ENCODE results near the gene SMIM3. TPM values are rescaled to one million over a fixed set of nuclear protein-coding genes. Genes with fewer than 3 reads are reported as not detected.

The SMIM3 gene
- total RNA-seq, 1 donor from 2014 or later = 23.1 TPM

GRCh38 chr5:150765011-150765798, 13.4 kb upstream of the SMIM3 start:
- DNase-seq (ENCODE audit: low spot score) = no peak

GRCh38 chr5:150765799-150766169, 12.8 kb upstream of the SMIM3 start:
- DNase-seq (ENCODE audit: low spot score) = no peak

- no peak for DNase-seq (ENCODE audit: low spot score)
These were observed 12.3 kb upstream of the SMIM3 start for GRCh38 chr5:150766251-150766650.

- no peak for DNase-seq (ENCODE audit: low spot score)
These were observed 7.3 kb upstream of the SMIM3 start for GRCh38 chr5:150771034-150771795.

GRCh38 chr5:150774145-150774544, 4.4 kb upstream of the SMIM3 start:
- no peak for DNase-seq (ENCODE audit: low spot score)

- no peak for DNase-seq (ENCODE audit: low spot score)
These were observed 872 bp upstream of the SMIM3 start for GRCh38 chr5:150777685-150778084.

GRCh38 chr5:150778088-150778516, 455 bp upstream of the SMIM3 start:
- DNase-seq (ENCODE audit: low spot score) = no peak

- DNase-seq (ENCODE audit: low spot score) = no peak
These were observed 1.0 kb downstream of the SMIM3 start for GRCh38 chr5:150779397-150780186.

GRCh38 chr5:150780187-150780692, 1.7 kb downstream of the SMIM3 start:
- no peak for DNase-seq (ENCODE audit: low spot score)

- no peak for DNase-seq (ENCODE audit: low spot score)
These were observed 2.3 kb downstream of the SMIM3 start for GRCh38 chr5:150780816-150781221.

GRCh38 chr5:150781706-150782614, 3.4 kb downstream of the SMIM3 start:
- DNase-seq (ENCODE audit: low spot score) = peak; percentile 67

GRCh38 chr5:150782850-150783249, 4.3 kb downstream of the SMIM3 start:
- no peak for DNase-seq (ENCODE audit: low spot score)

GRCh38 chr5:150783422-150783928, 4.9 kb downstream of the SMIM3 start:
- DNase-seq (ENCODE audit: low spot score) = peak; percentile 89

GRCh38 chr5:150785950-150786349, 7.4 kb downstream of the SMIM3 start:
- no peak for DNase-seq (ENCODE audit: low spot score)

GRCh38 chr5:150786876-150787275, 8.3 kb downstream of the SMIM3 start:
- DNase-seq (ENCODE audit: low spot score) = no peak

- DNase-seq (ENCODE audit: low spot score) = no peak
These were observed 9.1 kb downstream of the SMIM3 start for GRCh38 chr5:150787656-150788055.

GRCh38 chr5:150788977-150789376, 10.4 kb downstream of the SMIM3 start:
- no peak for DNase-seq (ENCODE audit: low spot score)

GRCh38 chr5:150789450-150789849, 10.9 kb downstream of the SMIM3 start:
- no peak for DNase-seq (ENCODE audit: low spot score)

GRCh38 chr5:150789943-150790611, 11.5 kb downstream of the SMIM3 start:
- DNase-seq (ENCODE audit: low spot score) = peak; percentile 57

GRCh38 chr5:150791536-150791935, 13.0 kb downstream of the SMIM3 start:
- DNase-seq (ENCODE audit: low spot score) = no peak
